DOHH2 (cell line): ENCODE data around the gene BROX.

Experiments used
- H3F3A ChIP-seq: fragments of 200-600 bp; sonication (generic), shearing (Covaris generic); 2 replicates; pipeline ENCODE4 v1.6.0; 2016; ENCODE audit warnings: antibody characterized with exemption, mild to moderate bottlenecking; ENCODE audit not compliant: control insufficient read depth, insufficient read depth
- H3K27ac ChIP-seq: fragments of 200-600 bp; sonication (generic); 2 replicates; pipeline ENCODE4 v1.5.1; 2014; ENCODE audit warnings: low read depth, mild to moderate bottlenecking, low read length, moderate library complexity
- H3K27me3 ChIP-seq: fragments of 200-600 bp; sonication (generic); 2 replicates; pipeline ENCODE4 v1.6.1; 2014; ENCODE audit warnings: mild to moderate bottlenecking, low read length, mixed read lengths; ENCODE audit not compliant: control insufficient read depth
- H3K36me3 ChIP-seq: fragments of 200-600 bp; sonication (generic); 2 replicates; pipeline ENCODE4 v1.6.1; 2014; ENCODE audit warnings: mild to moderate bottlenecking, low read length, moderate library complexity, mixed read lengths; ENCODE audit not compliant: control insufficient read depth
- H3K4me1 ChIP-seq: fragments of 200-600 bp; sonication (generic); 2 replicates; pipeline ENCODE4 v1.6.1; 2014; ENCODE audit warnings: mild to moderate bottlenecking, low read length, mixed read lengths; ENCODE audit not compliant: control insufficient read depth
- H3K4me2 ChIP-seq: fragments of 200-600 bp; sonication (generic); 2 replicates; pipeline ENCODE4 v1.6.0; 2014; ENCODE audit warnings: mild to moderate bottlenecking, low read length, moderate library complexity
- H3K4me3 ChIP-seq: fragments of 200-600 bp; sonication (generic); 2 replicates; pipeline ENCODE4 v1.5.1; 2014; ENCODE audit warnings: mild to moderate bottlenecking, low read length, mixed read lengths
- H3K79me2 ChIP-seq: fragments of 200-600 bp; sonication (generic); 2 replicates; pipeline ENCODE4 v1.6.1; 2014; ENCODE audit warnings: mild to moderate bottlenecking, low read length, mixed read lengths; ENCODE audit not compliant: control insufficient read depth
- H3K9me2 ChIP-seq: fragments of 200-600 bp; sonication (generic); replicated peaks from 2 replicates; pipeline ENCODE4 v1.6.1; 2014; ENCODE audit warnings: mild to moderate bottlenecking, low read length, mixed read lengths; ENCODE audit not compliant: control insufficient read depth
- H3K9me3 ChIP-seq: fragments of 200-600 bp; sonication (generic); 2 replicates; pipeline ENCODE4 v1.6.1; 2014; ENCODE audit warnings: antibody characterized with exemption, low read length, mixed read lengths; ENCODE audit not compliant: control insufficient read depth, insufficient read depth
- H4K20me1 ChIP-seq: fragments of 200-600 bp; sonication (generic); 2 replicates; pipeline ENCODE4 v1.6.0; 2014; ENCODE audit warnings: low read depth, mild to moderate bottlenecking, antibody characterized with exemption, low read length, moderate library complexity; ENCODE audit not compliant: control insufficient read depth, insufficient read depth
- CTCF ChIP-seq: fragments of 200-600 bp; sonication (generic); IDR thresholded peaks from one replicate; pipeline ENCODE4 v1.5.1; 2014; ENCODE audit warnings: antibody characterized with exemption, mild to moderate bottlenecking, low read depth, low read length; ENCODE audit not compliant: poor library complexity, severe bottlenecking
- EZH2phosphoT487 ChIP-seq: fragments of 200-600 bp; sonication (generic); IDR thresholded peaks from 2 replicates; pipeline ENCODE4 v1.6.1; 2017; ENCODE audit warnings: borderline replicate concordance, mild to moderate bottlenecking, antibody characterized with exemption, low read length, moderate library complexity, mixed read lengths

The BROX gene

GRCh38 chr1:222769181-222769580 is 56.8 kb downstream of the BROX start:
- Histone ChIP-seq H3K9me3 (peaks cover 12% of the 10 kb centered on the region), H3F3A (peaks cover 8% of the 10 kb centered on the region)
- TF ChIP-seq CTCF: peak; percentile 46
- no peak for TF ChIP-seq EZH2phosphoT487

GRCh38 chr1:222769971-222770620 is 57.7 kb downstream of the BROX start:
- Histone ChIP-seq H3K4me2 (no peak overlapping the region), H3K27ac (no peak overlapping the region)
- TF ChIP-seq EZH2phosphoT487: no peak
- no peak for TF ChIP-seq CTCF

More at GRCh38 chr1:222769181-222769580, 56.8 kb downstream of the BROX start:
- Histone ChIP-seq H4K20me1 (no peaks in the 10 kb centered on the region), H3K9me2 (no peaks in the 10 kb centered on the region), H3K79me2 (no peaks in the 10 kb centered on the region), H3K4me2 (no peak overlapping the region), H3K4me3 (no peak overlapping the region), H3K27me3 (no peaks in the 10 kb centered on the region), H3K4me1 (peaks cover 22% of the 10 kb centered on the region), H3K27ac (no peak overlapping the region), H3K36me3 (no peaks in the 10 kb centered on the region)

GRCh38 chr1:222772996-222773379 is 60.6 kb downstream of the BROX start:
- Histone ChIP-seq H3F3A (peaks cover 8% of the 10 kb centered on the region), H3K4me1 (peaks cover 22% of the 10 kb centered on the region), H3K27me3 (peaks cover 3% of the 10 kb centered on the region; the same call in 1 of the 2 replicates), H3K9me3 (peaks cover 12% of the 10 kb centered on the region), H3K27ac (peak overlapping the region; percentile 40), H3K4me3 (0 out of 2 replicates have a peak overlapping the region, but pooled peaks have one; percentile 38), H3K36me3 (no peaks in the 10 kb centered on the region), H3K4me2 (peak overlapping the region; percentile 55), H3K9me2 (no peaks in the 10 kb centered on the region), H3K79me2 (no peaks in the 10 kb centered on the region), H4K20me1 (no peaks in the 10 kb centered on the region)
- no peak for TF ChIP-seq CTCF
- TF ChIP-seq EZH2phosphoT487: no peak

More at GRCh38 chr1:222769971-222770620, 57.7 kb downstream of the BROX start:
- Histone ChIP-seq H3K9me2 (no peaks in the 10 kb centered on the region), H3K27me3 (peaks cover 3% of the 10 kb centered on the region; the same call in 1 of the 2 replicates), H3K36me3 (no peaks in the 10 kb centered on the region), H3K79me2 (no peaks in the 10 kb centered on the region), H3K4me3 (no peak overlapping the region), H3K4me1 (peaks cover 22% of the 10 kb centered on the region), H4K20me1 (no peaks in the 10 kb centered on the region), H3F3A (peaks cover 8% of the 10 kb centered on the region), H3K9me3 (peaks cover 12% of the 10 kb centered on the region)
